NB4 (cell line): ENCODE data around the gene NRG3.

Experiments
- CTCF ChIP-seq: IDR thresholded peaks from one replicate; pipeline ENCODE4 v1.5.1; 2012; ENCODE audit warnings: low read depth, low read length
- MAX ChIP-seq: IDR thresholded peaks from 2 replicates; pipeline ENCODE4 v1.6.1; 2011; ENCODE audit warnings: low read depth, low read length
- MYC ChIP-seq: IDR thresholded peaks from 2 replicates; pipeline ENCODE4 v1.6.1; 2011; ENCODE audit warnings: low read depth, low read length
- POLR2A ChIP-seq: IDR thresholded peaks from 2 replicates; pipeline ENCODE4 v1.6.1; 2011; ENCODE audit warnings: mild to moderate bottlenecking; ENCODE audit not compliant: insufficient read length; ENCODE audit errors: extremely low read depth

GRCh38 chr10:82883603-82884002, 1008.6 kb downstream of the NRG3 start:
- no peak for TF ChIP-seq POLR2A
- no peak for TF ChIP-seq CTCF
- TF ChIP-seq MAX = no peak
- no peak for TF ChIP-seq MYC
